Measurements from ENCODE around the gene EPHB1.

DNA sequence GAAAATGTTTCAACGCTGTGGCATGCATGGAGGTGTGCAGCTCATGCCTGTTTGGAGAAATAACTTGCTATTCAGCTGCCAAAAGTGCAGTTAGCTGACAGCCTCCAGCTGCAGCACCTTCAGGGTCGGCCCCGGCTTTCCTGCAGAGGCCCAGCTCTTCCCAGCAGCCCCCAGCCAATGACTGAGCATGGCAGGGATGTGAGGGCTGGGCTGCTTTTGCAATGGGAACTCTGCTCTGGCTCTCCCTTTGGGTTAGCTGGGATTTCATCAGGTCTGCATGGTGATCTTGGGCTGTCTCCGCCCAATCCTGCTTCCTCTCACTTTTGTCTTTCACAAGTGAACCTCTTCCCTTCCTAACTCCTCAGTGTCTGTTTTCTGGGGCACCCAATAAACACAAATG is 396.6 kb downstream of the EPHB1 start:
- TF ChIP-seq RARB (CRISPR knock-in tag; IDR thresholded peaks at IDR 0.05) (no peak), ZFP3 (CRISPR knock-in tag; IDR thresholded peaks at IDR 0.05) (no peak), PATZ1 (CRISPR knock-in tag; IDR thresholded peaks at IDR 0.05; ENCODE audit: borderline replicate concordance) (no peak), ZC3H10 (CRISPR knock-in tag; IDR thresholded peaks at IDR 0.05) (no peak), PPARA (CRISPR knock-in tag; IDR thresholded peaks at IDR 0.05; ENCODE audit: borderline replicate concordance) (no peak), BACH2 (CRISPR knock-in tag; IDR thresholded peaks at IDR 0.05; ENCODE audit: borderline replicate concordance) (no peak)

Data from SK-N-SH treated with all-trans-retinoic acid at 6 μM for 48 hours (cell line).